Astrocyte (in vitro differentiated cells and primary cell): Measurements from ENCODE around the gene CDC25B. TPM values are rescaled to one million over a fixed set of nuclear protein-coding genes. Genes with fewer than 3 reads are reported as not detected.

ENCODE experiments used
- DNase-seq: peaks from one replicate; pipeline ENCODE4 v3.0.0-alpha.2; 2010; ENCODE audit warnings: low read depth
- FAIRE-seq: peaks from 2 replicates; lab custom pipeline; 2011; peaks lifted over from hg19 to GRCh38; lab: Jason Lieb, UNC
- H2AFZ ChIP-seq: 2 replicates; pipeline ENCODE4 v1.6.0; 2012; ENCODE audit warnings: low read depth, low read length, inconsistent platforms
- H3K27ac ChIP-seq: 2 replicates; pipeline ENCODE4 v1.5.1; 2011; ENCODE audit warnings: low read depth, low read length, inconsistent platforms
- H3K27me3 ChIP-seq: 2 replicates; pipeline ENCODE4 v1.6.0; 2011; ENCODE audit warnings: low read length, inconsistent platforms; ENCODE audit not compliant: insufficient read depth
- H3K36me3 ChIP-seq: 2 replicates; pipeline ENCODE4 v1.5.1; 2011; ENCODE audit warnings: low read length, inconsistent platforms; ENCODE audit not compliant: insufficient read depth
- H3K4me1 ChIP-seq: 2 replicates; pipeline ENCODE4 v1.5.1; 2011; ENCODE audit warnings: low read length, inconsistent platforms; ENCODE audit not compliant: insufficient read depth
- H3K4me2 ChIP-seq: 2 replicates; pipeline ENCODE4 v1.6.0; 2012; ENCODE audit warnings: low read length, inconsistent platforms
- H3K4me3 ChIP-seq: 2 replicates; pipeline ENCODE4 v1.5.1; 2011; ENCODE audit warnings: low read depth, mild to moderate bottlenecking, low read length, inconsistent platforms; ENCODE audit not compliant: insufficient read depth
- H3K79me2 ChIP-seq: 2 replicates; pipeline ENCODE4 v1.6.0; 2012; ENCODE audit warnings: mild to moderate bottlenecking, low read length, inconsistent platforms; ENCODE audit not compliant: insufficient read depth
- H3K9ac ChIP-seq: 2 replicates; pipeline ENCODE4 v1.6.0; 2012; ENCODE audit warnings: mild to moderate bottlenecking, low read length, inconsistent platforms
- H3K9me3 ChIP-seq: 2 replicates; pipeline ENCODE4 v1.5.1; 2012; ENCODE audit warnings: low read depth, mild to moderate bottlenecking, low read length, inconsistent platforms; ENCODE audit not compliant: insufficient read depth
- H4K20me1 ChIP-seq: 2 replicates; pipeline ENCODE4 v1.6.0; 2012; ENCODE audit warnings: low read length, inconsistent platforms; ENCODE audit not compliant: insufficient read depth
- H3K27ac Mint-ChIP-seq: one replicate; pipeline ENCODE4 v1.8.0; 2021; ENCODE audit warnings: mild to moderate bottlenecking, mixed read lengths; ENCODE audit not compliant: unreplicated experiment
- H3K27me3 Mint-ChIP-seq: one replicate; pipeline ENCODE4 v1.8.0; 2021; ENCODE audit warnings: low read depth, mixed read lengths; ENCODE audit not compliant: unreplicated experiment
- H3K36me3 Mint-ChIP-seq: one replicate; pipeline ENCODE4 v1.8.0; 2021; ENCODE audit warnings: low read depth, mixed read lengths; ENCODE audit not compliant: unreplicated experiment
- H3K4me1 Mint-ChIP-seq: one replicate; pipeline ENCODE4 v1.8.0; 2021; ENCODE audit warnings: low read depth, mixed read lengths; ENCODE audit not compliant: unreplicated experiment
- H3K4me3 Mint-ChIP-seq: one replicate; pipeline ENCODE4 v1.8.0; 2021; ENCODE audit warnings: mild to moderate bottlenecking, moderate library complexity, mixed read lengths; ENCODE audit not compliant: unreplicated experiment
- H3K9me3 Mint-ChIP-seq: one replicate; pipeline ENCODE4 v1.8.0; 2021; ENCODE audit warnings: mild to moderate bottlenecking, mixed read lengths; ENCODE audit not compliant: unreplicated experiment
- EZH2 ChIP-seq: IDR thresholded peaks from 2 replicates; pipeline ENCODE4 v1.6.1; 2012; ENCODE audit warnings: mild to moderate bottlenecking, low read length, inconsistent platforms; ENCODE audit not compliant: insufficient read depth
- total RNA-seq: library from RNA; stranded (reverse); gene quantifications from 2 replicates; pipeline ENCODE4 v1.2.1, GENCODE V29; 2021
- TF ChIP-seq, protein P1 (sequence below): IDR thresholded peaks from 2 replicates; pipeline ENCODE4 v1.5.1; 2011; ENCODE audit warnings: low read depth, mild to moderate bottlenecking, inconsistent platforms, low read length, moderate library complexity; ENCODE audit not compliant: insufficient read depth

CDC25B gene
- total RNA-seq, 1 donor from 2014 or later, result 8.5 TPM

GRCh38 chr20:3771552-3772058 lies 24.5 kb upstream of the CDC25B start:
- peaks cover 6% of the 10 kb centered on the region for H3K4me1 Mint-ChIP-seq
- Histone ChIP-seq H3K4me2 (no peak overlapping the region), H3K27ac (no peak overlapping the region), H2AFZ (no peak overlapping the region), H3K9ac (no peak overlapping the region), H4K20me1 (no peaks in the 10 kb centered on the region), H3K4me1 (peaks cover 28% of the 10 kb centered on the region), H3K79me2 (peaks cover 9% of the 10 kb centered on the region), H3K36me3 (no peaks in the 10 kb centered on the region), H3K9me3 (no peaks in the 10 kb centered on the region), H3K4me3 (no peak overlapping the region), H3K27me3 (no peaks in the 10 kb centered on the region)
- H3K9me3 Mint-ChIP-seq, result no peaks in the 10 kb centered on the region
- DNase-seq (no peak), FAIRE-seq (no peak)
- no peak overlapping the region for H3K4me3 Mint-ChIP-seq
- no peak overlapping the region for H3K27ac Mint-ChIP-seq
- TF ChIP-seq EZH2, result no peak
- TF ChIP-seq, protein P1, sequence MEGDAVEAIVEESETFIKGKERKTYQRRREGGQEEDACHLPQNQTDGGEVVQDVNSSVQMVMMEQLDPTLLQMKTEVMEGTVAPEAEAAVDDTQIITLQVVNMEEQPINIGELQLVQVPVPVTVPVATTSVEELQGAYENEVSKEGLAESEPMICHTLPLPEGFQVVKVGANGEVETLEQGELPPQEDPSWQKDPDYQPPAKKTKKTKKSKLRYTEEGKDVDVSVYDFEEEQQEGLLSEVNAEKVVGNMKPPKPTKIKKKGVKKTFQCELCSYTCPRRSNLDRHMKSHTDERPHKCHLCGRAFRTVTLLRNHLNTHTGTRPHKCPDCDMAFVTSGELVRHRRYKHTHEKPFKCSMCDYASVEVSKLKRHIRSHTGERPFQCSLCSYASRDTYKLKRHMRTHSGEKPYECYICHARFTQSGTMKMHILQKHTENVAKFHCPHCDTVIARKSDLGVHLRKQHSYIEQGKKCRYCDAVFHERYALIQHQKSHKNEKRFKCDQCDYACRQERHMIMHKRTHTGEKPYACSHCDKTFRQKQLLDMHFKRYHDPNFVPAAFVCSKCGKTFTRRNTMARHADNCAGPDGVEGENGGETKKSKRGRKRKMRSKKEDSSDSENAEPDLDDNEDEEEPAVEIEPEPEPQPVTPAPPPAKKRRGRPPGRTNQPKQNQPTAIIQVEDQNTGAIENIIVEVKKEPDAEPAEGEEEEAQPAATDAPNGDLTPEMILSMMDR, result no peak
- H3K36me3 Mint-ChIP-seq, result no peaks in the 10 kb centered on the region
- H3K27me3 Mint-ChIP-seq, result peaks cover 6% of the 10 kb centered on the region

- peaks cover 4% of the 10 kb centered on the region for H3K4me1 Mint-ChIP-seq
- no peaks in the 10 kb centered on the region for H3K9me3 Mint-ChIP-seq
- DNase-seq (no peak), FAIRE-seq (no peak)
- H3K36me3 ChIP-seq, result no peaks in the 10 kb centered on the region
- no peak overlapping the region for H2AFZ ChIP-seq
- H3K27ac ChIP-seq, result no peak overlapping the region
- H3K9me3 ChIP-seq, result no peaks in the 10 kb centered on the region
- no peak overlapping the region for H3K4me3 Mint-ChIP-seq
- no peaks in the 10 kb centered on the region for H3K79me2 ChIP-seq
- no peak overlapping the region for H3K9ac ChIP-seq
- H3K27me3 ChIP-seq, result peaks cover 5% of the 10 kb centered on the region
- no peak overlapping the region for H3K4me2 ChIP-seq
- no peaks in the 10 kb centered on the region for H3K36me3 Mint-ChIP-seq
- H4K20me1 ChIP-seq, result no peaks in the 10 kb centered on the region
- H3K27ac Mint-ChIP-seq, result no peak overlapping the region
- TF ChIP-seq, protein P1, result no peak
- H3K4me1 ChIP-seq, result no peaks in the 10 kb centered on the region
- H3K4me3 ChIP-seq, result no peak overlapping the region
- H3K27me3 Mint-ChIP-seq, result peaks cover 22% of the 10 kb centered on the region
Measured at GRCh38 chr20:3775457-3776108, 20.5 kb upstream of the CDC25B start.

DNA sequence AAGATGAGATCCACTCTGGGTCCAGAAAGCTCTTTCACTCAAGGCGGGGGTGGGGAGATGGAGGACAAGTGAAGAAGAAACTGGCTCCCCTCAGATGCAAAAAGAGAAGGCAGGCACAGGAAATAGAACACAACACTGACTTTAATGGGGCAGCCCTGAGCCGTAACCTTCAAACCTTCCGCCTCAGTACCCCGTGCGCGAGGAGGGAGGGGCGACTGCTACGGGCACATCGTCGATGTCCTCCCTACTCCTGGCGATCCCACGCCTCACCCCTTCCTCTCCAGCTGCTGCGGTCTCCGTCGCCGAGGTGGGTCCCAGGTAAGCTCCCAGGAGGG lies 18.8 kb upstream of the CDC25B start:
- FAIRE-seq, result no peak
- no peaks in the 10 kb centered on the region for H3K9me3 Mint-ChIP-seq

More for the DNA sequence above, 18.8 kb upstream of the CDC25B start:
- no peak overlapping the region for H3K27ac Mint-ChIP-seq
- peak overlapping the region; percentile 66 for H3K4me3 Mint-ChIP-seq
- Histone ChIP-seq H3K27ac (no peak overlapping the region), H2AFZ (peak overlapping the region; percentile 84), H3K4me2 (peak overlapping the region; percentile 84), H3K79me2 (no peaks in the 10 kb centered on the region), H3K4me1 (no peaks in the 10 kb centered on the region), H3K4me3 (peak overlapping the region; percentile 43), H4K20me1 (peaks cover 10% of the 10 kb centered on the region), H3K9ac (peak overlapping the region; percentile 34), H3K9me3 (no peaks in the 10 kb centered on the region), H3K36me3 (no peaks in the 10 kb centered on the region), H3K27me3 (peaks cover 5% of the 10 kb centered on the region)
- peaks cover 22% of the 10 kb centered on the region for H3K27me3 Mint-ChIP-seq
- H3K36me3 Mint-ChIP-seq, result no peaks in the 10 kb centered on the region
- H3K4me1 Mint-ChIP-seq, result peaks cover 9% of the 10 kb centered on the region
- TF ChIP-seq, protein P1, result no peak
- TF ChIP-seq EZH2, result no peak
- no peak for DNase-seq
